Measurements from ENCODE around the gene RNF111.

GRCh38 chr15:58987491-58988005, at the start of gene RNF111:
- peak; percentile 75 to 94 (median 91) for TF ChIP-seq POLR2AphosphoS5 (IDR thresholded peaks at IDR 0.05)
- TF ChIP-seq CTCF (IDR thresholded peaks at IDR 0.05): no peak
